Measurements from ENCODE around the gene CCDC15.

CCDC15 gene

GRCh38 chr11:125062931-125063428 is 109.0 kb downstream of the CCDC15 start, which contains the start of gene SLC37A2:
TSS of gene SLC37A2 (plus strand) at chr11:125063305. CDS start at chr11:125063368, 63 bp downstream.
- H3K4me1 ChIP-seq (ENCODE audit: low read length) = peaks cover 11% of the 10 kb centered on the region
- TF ChIP-seq CTCF (IDR thresholded peaks at IDR 0.05; ENCODE audit: low read depth, low read length) (no peak), EZH2phosphoT487 (IDR thresholded peaks at IDR 0.05; ENCODE audit: low read depth) (no peak)
- no peaks in the 10 kb centered on the region for H4K20me1 ChIP-seq (ENCODE audit: insufficient read depth, low read length)
- no peaks in the 10 kb centered on the region for H3K9me3 ChIP-seq (ENCODE audit: insufficient read depth, low read length)
- H3K79me2 ChIP-seq (ENCODE audit: low read length) = peaks cover 12% of the 10 kb centered on the region
- H3K27me3 ChIP-seq (ENCODE audit: low read depth, low read length) = peaks cover 3% of the 10 kb centered on the region; the same call in 1 of the 2 replicates
- peak within 1 kb of the TSS; percentile 42 for H2AFZ ChIP-seq (ENCODE audit: low read depth, low read length)
- peak within 1 kb of the TSS; percentile 85 for H3K4me3 ChIP-seq (ENCODE audit: low read length)
- peak within 1 kb of the TSS; percentile 43 for H3K27ac ChIP-seq (ENCODE audit: low read length)
- peak within 1 kb of the TSS; percentile 90 for H3K9ac ChIP-seq (ENCODE audit: low read length)
- H3K4me2 ChIP-seq (ENCODE audit: low read length) = peak within 1 kb of the TSS; percentile 80
- peaks cover 3% of the 10 kb centered on the region for H3K36me3 ChIP-seq (replicated peaks; ENCODE audit: low read depth, low read length)

- no peaks in the 10 kb centered on the region for H4K20me1 ChIP-seq (ENCODE audit: insufficient read depth, low read length)
- no peak for TF ChIP-seq CTCF (IDR thresholded peaks at IDR 0.05; ENCODE audit: low read depth, low read length)
- TF ChIP-seq EZH2phosphoT487 (IDR thresholded peaks at IDR 0.05; ENCODE audit: low read depth) = no peak
- H3K4me2 ChIP-seq (ENCODE audit: low read length) = peak overlapping the region; percentile 80
- H3K9ac ChIP-seq (ENCODE audit: low read length) = peak overlapping the region; percentile 90
- H3K27me3 ChIP-seq (ENCODE audit: low read depth, low read length) = peaks cover 3% of the 10 kb centered on the region; the same call in 1 of the 2 replicates
- H3K4me3 ChIP-seq (ENCODE audit: low read length) = peak overlapping the region; percentile 85
- H3K36me3 ChIP-seq (replicated peaks; ENCODE audit: low read depth, low read length) = peaks cover 3% of the 10 kb centered on the region
- H3K4me1 ChIP-seq (ENCODE audit: low read length) = peaks cover 11% of the 10 kb centered on the region
- peak overlapping the region; percentile 43 for H3K27ac ChIP-seq (ENCODE audit: low read length)
- no peaks in the 10 kb centered on the region for H3K9me3 ChIP-seq (ENCODE audit: insufficient read depth, low read length)
- H3K79me2 ChIP-seq (ENCODE audit: low read length) = peaks cover 12% of the 10 kb centered on the region
- H2AFZ ChIP-seq (ENCODE audit: low read depth, low read length) = peak overlapping the region; percentile 42
Observed at GRCh38 chr11:125063429-125064043, 109.5 kb downstream of the CCDC15 start.

- peaks cover 12% of the 10 kb centered on the region for H3K79me2 ChIP-seq (ENCODE audit: low read length)
- H2AFZ ChIP-seq (ENCODE audit: low read depth, low read length) = no peak overlapping the region
- peak overlapping the region; percentile 80 for H3K4me2 ChIP-seq (ENCODE audit: low read length)
- H3K27me3 ChIP-seq (ENCODE audit: low read depth, low read length) = peaks cover 3% of the 10 kb centered on the region; the same call in 1 of the 2 replicates
- H3K27ac ChIP-seq (ENCODE audit: low read length) = no peak overlapping the region
- no peak for TF ChIP-seq EZH2phosphoT487 (IDR thresholded peaks at IDR 0.05; ENCODE audit: low read depth)
- no peak for TF ChIP-seq CTCF (IDR thresholded peaks at IDR 0.05; ENCODE audit: low read depth, low read length)
- peaks cover 3% of the 10 kb centered on the region for H3K36me3 ChIP-seq (replicated peaks; ENCODE audit: low read depth, low read length)
- no peaks in the 10 kb centered on the region for H3K9me3 ChIP-seq (ENCODE audit: insufficient read depth, low read length)
- no peaks in the 10 kb centered on the region for H4K20me1 ChIP-seq (ENCODE audit: insufficient read depth, low read length)
- peaks cover 11% of the 10 kb centered on the region for H3K4me1 ChIP-seq (ENCODE audit: low read length)
- H3K4me3 ChIP-seq (ENCODE audit: low read length) = peak overlapping the region; percentile 85
- H3K9ac ChIP-seq (ENCODE audit: low read length) = peak overlapping the region; percentile 90
Observed at GRCh38 chr11:125064070-125064469, 110.1 kb downstream of the CCDC15 start.

- H3K9ac ChIP-seq (ENCODE audit: low read length) = no peak overlapping the region
- H2AFZ ChIP-seq (ENCODE audit: low read depth, low read length) = no peak overlapping the region
- H3K4me1 ChIP-seq (ENCODE audit: low read length) = peaks cover 48% of the 10 kb centered on the region
- H3K27ac ChIP-seq (ENCODE audit: low read length) = no peak overlapping the region
- H4K20me1 ChIP-seq (ENCODE audit: insufficient read depth, low read length) = no peaks in the 10 kb centered on the region
- no peaks in the 10 kb centered on the region for H3K9me3 ChIP-seq (ENCODE audit: insufficient read depth, low read length)
- no peaks in the 10 kb centered on the region for H3K27me3 ChIP-seq (ENCODE audit: low read depth, low read length)
- H3K36me3 ChIP-seq (replicated peaks; ENCODE audit: low read depth, low read length) = peaks cover 8% of the 10 kb centered on the region
- H3K4me3 ChIP-seq (ENCODE audit: low read length) = no peak overlapping the region
- no peak overlapping the region for H3K4me2 ChIP-seq (ENCODE audit: low read length)
- no peak for TF ChIP-seq CTCF (IDR thresholded peaks at IDR 0.05; ENCODE audit: low read depth, low read length)
- TF ChIP-seq EZH2phosphoT487 (IDR thresholded peaks at IDR 0.05; ENCODE audit: low read depth) = no peak
- H3K79me2 ChIP-seq (ENCODE audit: low read length) = peaks cover 12% of the 10 kb centered on the region
Observed at GRCh38 chr11:125068368-125068767, 114.4 kb downstream of the CCDC15 start.
